Gastroesophageal sphincter (tissue), 4 donors: ENCODE results near the gene PGP. TPM values are rescaled to one million over a fixed set of nuclear protein-coding genes. Genes with fewer than 3 reads are reported as not detected.

Experiments used
- ATAC-seq: fragments of 150-250 bp; one replicate; pipeline ENCODE4 v1.9.1; 2016; ENCODE audit warnings: mild to moderate bottlenecking, moderate library complexity
- H3K27ac ChIP-seq, 4 donors: fragments of 200-600 bp; sonication (generic) in 3 of 4; 1 replicate in 3 of 4; 2 replicates in 1 of 4; pipeline ENCODE4 v1.5.1; 2016 to 2019
- H3K27me3 ChIP-seq: fragments of 200-600 bp; sonication (generic); one replicate; pipeline ENCODE4 v1.5.1; 2019
- H3K36me3 ChIP-seq, 2 donors: fragments of 200-600 bp; sonication (generic); one replicate each; pipeline ENCODE4 v1.5.1; 2019; ENCODE audit warnings: control low read depth in 1 of 2
- H3K4me1 ChIP-seq, 3 donors: fragments of 200-600 bp; sonication (generic); 1 replicate in 2 of 3; 2 replicates in 1 of 3; pipeline ENCODE4 v1.5.1; 2016 to 2019; ENCODE audit warnings: control low read depth in 2 of 3
- H3K4me3 ChIP-seq, 2 donors: fragments of 200-600 bp; sonication (generic); one replicate each; pipeline ENCODE4 v1.5.1; 2019; ENCODE audit warnings: mild to moderate bottlenecking in 1 of 2, moderate library complexity in 1 of 2
- H3K9me3 ChIP-seq, 3 donors: fragments of 200-600 bp; sonication (generic); one replicate each; pipeline ENCODE4 v1.5.1; 2017 to 2019; ENCODE audit warnings: control low read depth in 2 of 3
- EP300 ChIP-seq: sonication (generic); formaldehyde crosslinking; IDR thresholded peaks from one replicate; pipeline ENCODE4 v1.6.1; 2017; ENCODE audit warnings: antibody characterized with exemption, mild to moderate bottlenecking
- POLR2A ChIP-seq, 2 donors: fragments of 450-650 bp; IDR thresholded peaks; one replicate each; pipeline ENCODE4 v1.6.1; 2017; ENCODE audit warnings: antibody characterized with exemption in 2 of 2, mild to moderate bottlenecking in 2 of 2, moderate library complexity in 1 of 2
- POLR2AphosphoS5 ChIP-seq: sonication (generic); formaldehyde crosslinking; IDR thresholded peaks from one replicate; pipeline ENCODE4 v1.6.1; 2017; ENCODE audit warnings: antibody characterized with exemption
- WGBS, 2 donors: methylation state at CpG; one replicate each; pipeline ENCODE4 v1.1.5; 2018; ENCODE audit warnings: low coverage in 1 of 2; 5-methylcytosine and 5-hydroxymethylcytosine counted together
- total RNA-seq, 4 donors: library from RNA; depleted of rRNA; stranded (reverse); fragments of >200 nt; gene quantifications; one replicate each; pipeline ENCODE4 v1.1.0, GENCODE V29; 2016
- TF ChIP-seq, protein P1 (sequence below), 4 experiments: fragments of 200-600 bp in 2 of 4; fragments of 450-650 bp in 2 of 4; sonication (generic) in 1 of 4; IDR thresholded peaks; one replicate each; pipeline ENCODE4 v1.5.1; 2017 to 2019; ENCODE audit warnings: antibody characterized with exemption in 4 of 4, mild to moderate bottlenecking in 2 of 4, moderate library complexity in 2 of 4

Gene PGP
- total RNA-seq, 4 donors from 2014 or later = 7.6 to 17.3 (median 12.5) TPM

DNA sequence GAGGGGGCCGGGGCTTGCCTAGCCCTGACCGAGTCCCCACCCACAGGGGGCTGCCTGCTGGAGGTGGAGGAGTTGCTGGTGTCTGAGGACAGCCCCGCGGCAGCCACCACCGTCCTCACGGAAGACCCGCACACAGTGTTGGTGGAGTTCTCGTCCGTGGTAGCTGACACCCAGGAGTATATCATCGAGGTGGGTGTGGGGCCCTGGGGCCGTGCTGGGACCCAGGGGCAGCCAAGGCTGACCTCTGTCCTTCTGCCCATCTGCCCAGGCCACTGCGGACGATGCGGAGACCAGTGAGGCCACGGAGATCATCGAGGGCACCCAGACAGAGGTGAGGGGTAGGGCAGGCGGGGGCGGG is 20.2 kb upstream of the PGP start:
- Histone ChIP-seq H3K4me1 (peaks cover 6 to 28% (median 17%) of the 10 kb centered on the region in 3 donors), H3K9me3 (no peaks in the 10 kb centered on the region), H3K27me3 (peaks cover 65% of the 10 kb centered on the region), H3K4me3 (no peak overlapping the region), H3K36me3 (peaks cover 0 to 67% of the 10 kb centered on the region in 2 donors), H3K27ac (no peak overlapping the region)
- TF ChIP-seq, protein P1, sequence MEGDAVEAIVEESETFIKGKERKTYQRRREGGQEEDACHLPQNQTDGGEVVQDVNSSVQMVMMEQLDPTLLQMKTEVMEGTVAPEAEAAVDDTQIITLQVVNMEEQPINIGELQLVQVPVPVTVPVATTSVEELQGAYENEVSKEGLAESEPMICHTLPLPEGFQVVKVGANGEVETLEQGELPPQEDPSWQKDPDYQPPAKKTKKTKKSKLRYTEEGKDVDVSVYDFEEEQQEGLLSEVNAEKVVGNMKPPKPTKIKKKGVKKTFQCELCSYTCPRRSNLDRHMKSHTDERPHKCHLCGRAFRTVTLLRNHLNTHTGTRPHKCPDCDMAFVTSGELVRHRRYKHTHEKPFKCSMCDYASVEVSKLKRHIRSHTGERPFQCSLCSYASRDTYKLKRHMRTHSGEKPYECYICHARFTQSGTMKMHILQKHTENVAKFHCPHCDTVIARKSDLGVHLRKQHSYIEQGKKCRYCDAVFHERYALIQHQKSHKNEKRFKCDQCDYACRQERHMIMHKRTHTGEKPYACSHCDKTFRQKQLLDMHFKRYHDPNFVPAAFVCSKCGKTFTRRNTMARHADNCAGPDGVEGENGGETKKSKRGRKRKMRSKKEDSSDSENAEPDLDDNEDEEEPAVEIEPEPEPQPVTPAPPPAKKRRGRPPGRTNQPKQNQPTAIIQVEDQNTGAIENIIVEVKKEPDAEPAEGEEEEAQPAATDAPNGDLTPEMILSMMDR (IDR thresholded peaks at IDR 0.05) = no peak
- TF ChIP-seq EP300 (no peak), POLR2AphosphoS5 (no peak), POLR2A (IDR thresholded peaks at IDR 0.05) (no peak)
- no CpG with 5 or more reads among the region's 18 CpGs for WGBS, 2 donors
- ATAC-seq = no peak

DNA sequence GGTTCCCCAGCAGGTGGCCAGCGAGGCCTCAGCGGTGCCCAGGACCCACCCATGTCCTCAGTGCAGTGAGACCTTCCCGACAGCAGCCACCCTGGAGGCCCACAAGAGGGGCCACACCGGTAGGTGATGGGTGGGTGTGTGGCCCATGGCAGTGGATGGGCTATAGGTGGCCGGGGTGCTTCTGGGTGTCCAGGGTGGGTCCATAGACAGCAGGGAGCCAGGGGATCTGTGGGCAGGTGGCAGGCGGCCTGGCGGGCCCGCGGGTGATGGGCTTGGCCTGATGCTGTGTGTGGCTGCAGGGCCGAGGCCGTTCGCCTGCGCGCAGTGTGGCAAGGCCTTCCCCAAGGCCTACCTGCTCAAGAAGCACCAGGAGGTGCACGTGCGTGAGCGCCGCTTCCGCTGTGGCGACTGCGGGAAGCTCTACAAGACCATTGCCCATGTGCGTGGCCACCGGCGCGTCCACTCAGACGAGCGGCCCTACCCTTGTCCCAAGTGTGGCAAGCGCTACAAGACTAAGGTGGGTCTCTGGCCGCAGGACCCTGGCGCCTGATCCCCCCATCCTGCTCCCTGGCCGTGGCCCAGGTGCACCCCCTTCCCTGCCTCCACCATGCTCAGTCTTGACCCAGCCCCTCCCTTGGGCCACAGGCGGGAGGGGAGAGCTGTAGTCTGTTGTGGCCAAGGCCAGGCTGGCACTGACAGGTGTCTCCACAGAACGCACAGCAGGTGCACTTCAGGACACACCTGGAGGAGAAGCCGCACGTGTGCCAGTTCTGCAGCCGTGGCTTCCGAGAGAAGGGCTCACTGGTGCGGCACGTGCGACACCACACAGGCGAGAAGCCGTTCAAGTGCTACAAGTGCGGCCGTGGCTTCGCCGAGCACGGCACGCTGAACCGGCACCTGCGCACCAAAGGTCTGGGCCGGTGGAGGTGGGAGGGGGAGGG is 19.5 kb upstream of the PGP start:
- H3K4me3 ChIP-seq = no peak overlapping the region
- TF ChIP-seq POLR2A (IDR thresholded peaks at IDR 0.05) = no peak
- no peak for TF ChIP-seq POLR2AphosphoS5
- no peak for TF ChIP-seq EP300
- TF ChIP-seq, protein P1 (IDR thresholded peaks at IDR 0.05) = no peak
- peaks cover 65% of the 10 kb centered on the region for H3K27me3 ChIP-seq
- peaks cover 6 to 28% (median 17%) of the 10 kb centered on the region in 3 donors for H3K4me1 ChIP-seq
- peaks cover 0 to 70% of the 10 kb centered on the region in 2 donors for H3K36me3 ChIP-seq
- 97% methylated on average over 14 of the region's 51 CpGs; no CpG with 5 or more reads in 1 of the 2 donors for WGBS, 2 donors
- H3K27ac ChIP-seq = no peak overlapping the region
- no peaks in the 10 kb centered on the region for H3K9me3 ChIP-seq
- no peak for ATAC-seq

DNA sequence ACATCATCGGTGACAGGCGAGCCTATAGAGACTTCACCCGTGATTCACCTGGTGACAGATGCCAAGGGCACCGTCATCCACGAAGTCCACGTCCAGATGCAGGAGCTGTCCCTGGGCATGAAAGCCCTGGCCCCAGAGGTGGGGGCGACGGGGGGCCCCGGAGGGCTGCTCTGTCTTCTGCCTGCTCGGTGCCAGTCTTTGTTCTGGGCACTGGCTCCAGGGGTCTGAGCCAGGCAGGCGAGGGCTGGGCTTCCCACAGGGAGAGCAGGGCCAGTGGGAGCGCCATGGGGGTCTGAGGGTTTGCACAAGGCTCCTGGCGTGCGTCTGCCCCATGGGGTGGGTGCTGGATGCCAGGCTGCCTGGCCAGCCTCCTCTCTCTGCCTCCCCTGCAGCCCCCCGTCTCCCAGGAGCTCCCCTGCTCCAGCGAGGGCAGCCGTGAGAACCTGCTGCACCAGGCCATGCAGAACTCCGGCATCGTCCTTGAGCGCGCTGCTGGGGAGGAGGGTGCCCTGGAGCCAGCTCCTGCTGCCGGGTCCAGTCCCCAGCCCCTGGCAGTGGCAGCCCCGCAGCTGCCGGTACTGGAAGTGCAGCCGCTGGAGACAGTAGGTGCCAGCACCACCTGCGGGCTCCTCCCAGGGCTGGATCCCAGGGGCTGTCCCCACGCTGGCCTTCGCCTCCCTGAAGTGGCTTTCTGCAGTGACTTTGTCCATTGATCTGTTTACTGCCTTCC is 18.6 kb upstream of the PGP start:
- no peak for ATAC-seq
- H3K36me3 ChIP-seq = peaks cover 0 to 79% of the 10 kb centered on the region in 2 donors

DNA sequence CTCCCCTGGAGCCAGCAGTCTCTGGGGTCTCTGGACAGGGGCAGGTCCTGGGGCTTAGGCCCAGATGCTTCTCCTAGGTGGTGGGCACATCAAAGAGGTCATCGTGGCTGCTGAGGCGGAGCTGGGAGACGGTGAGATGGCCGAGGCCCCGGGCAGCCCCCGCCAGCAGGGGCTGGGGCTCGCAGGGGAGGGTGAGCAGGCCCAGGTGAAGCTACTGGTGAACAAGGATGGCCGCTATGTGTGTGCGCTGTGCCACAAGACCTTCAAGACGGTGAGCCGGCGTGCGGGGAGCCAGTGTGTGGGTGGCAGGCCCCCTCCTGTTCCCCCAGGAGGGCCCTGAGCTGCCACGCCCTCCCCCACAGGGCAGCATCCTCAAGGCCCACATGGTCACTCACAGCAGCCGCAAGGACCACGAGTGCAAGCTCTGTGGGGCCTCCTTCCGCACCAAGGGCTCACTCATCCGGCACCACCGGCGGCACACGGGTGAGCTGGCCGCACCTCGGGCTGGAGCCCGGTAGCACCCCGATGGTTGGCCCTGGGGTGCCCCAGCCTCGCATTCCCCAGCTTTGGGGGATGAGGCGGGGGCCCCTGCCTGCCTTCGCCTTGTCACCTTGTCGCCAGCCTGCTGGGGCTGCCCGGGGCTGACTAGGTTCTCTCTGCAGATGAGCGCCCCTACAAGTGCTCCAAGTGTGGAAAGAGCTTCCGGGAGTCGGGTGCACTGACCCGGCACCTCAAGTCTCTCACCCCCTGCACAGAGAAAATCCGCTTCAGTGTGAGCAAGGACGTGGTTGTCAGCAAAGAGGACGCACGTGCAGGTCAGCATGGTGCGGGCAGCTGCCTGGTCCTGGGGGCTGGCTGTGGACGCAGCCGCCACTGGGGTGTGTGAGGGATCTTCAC is 17.7 kb upstream of the PGP start:
- Histone ChIP-seq H3K9me3 (no peaks in the 10 kb centered on the region), H3K4me3 (no peak overlapping the region), H3K27ac (no peak overlapping the region), H3K36me3 (peaks cover 0 to 87% of the 10 kb centered on the region in 2 donors), H3K4me1 (peaks cover 6 to 17% (median 14%) of the 10 kb centered on the region in 3 donors), H3K27me3 (peaks cover 55% of the 10 kb centered on the region)
- TF ChIP-seq POLR2A (IDR thresholded peaks at IDR 0.05) (no peak), POLR2AphosphoS5 (no peak)
- TF ChIP-seq, protein P1 (IDR thresholded peaks at IDR 0.05) = no peak
- no peak for ATAC-seq
- 70% methylated on average over 2 of the region's 41 CpGs; no CpG with 5 or more reads in 1 of the 2 donors for WGBS, 2 donors

More for the DNA sequence above, 18.6 kb upstream of the PGP start:
- peaks cover 6 to 25% (median 17%) of the 10 kb centered on the region in 3 donors for H3K4me1 ChIP-seq
- WGBS, 2 donors = no CpG with 5 or more reads among the region's 28 CpGs
- H3K4me3 ChIP-seq = no peak overlapping the region
- peaks cover 63% of the 10 kb centered on the region for H3K27me3 ChIP-seq
- H3K9me3 ChIP-seq = no peaks in the 10 kb centered on the region
- TF ChIP-seq, protein P1 (IDR thresholded peaks at IDR 0.05) = no peak
- no peak for TF ChIP-seq POLR2A (IDR thresholded peaks at IDR 0.05)
- no peak for TF ChIP-seq EP300
- TF ChIP-seq POLR2AphosphoS5 = no peak
- H3K27ac ChIP-seq = no peak overlapping the region
